Smooth muscle cell (in vitro differentiated cells): Measurements from ENCODE around the gene ASCC3. TPM values are rescaled to one million over a fixed set of nuclear protein-coding genes. Genes with fewer than 3 reads are reported as not detected.

ENCODE experiments used
- DNase-seq: peaks from one replicate; lab custom pipeline; 2025; ENCODE audit not compliant: unreplicated experiment; lab: John Stamatoyannopoulos, UW
- H2AFZ ChIP-seq: fragments of 200-600 bp; sonication (generic); 2 replicates; pipeline ENCODE4 v1.6.0; 2016; ENCODE audit warnings: antibody characterized with exemption, low read depth, mild to moderate bottlenecking
- H3F3A ChIP-seq: fragments of 200-600 bp; sonication (generic); 2 replicates; pipeline ENCODE4 v1.6.0; 2017; ENCODE audit warnings: antibody characterized with exemption, low read depth
- H3K27ac ChIP-seq: fragments of 200-600 bp; sonication (generic); 2 replicates; pipeline ENCODE4 v1.5.1; 2016; ENCODE audit warnings: low read depth, mild to moderate bottlenecking
- H3K27me3 ChIP-seq: fragments of 200-600 bp; sonication (generic); 2 replicates; pipeline ENCODE4 v1.6.1; 2016; ENCODE audit warnings: low read depth, mild to moderate bottlenecking
- H3K36me3 ChIP-seq: fragments of 200-600 bp; sonication (generic); 2 replicates; pipeline ENCODE4 v1.5.1; 2016; ENCODE audit warnings: low read depth
- H3K4me1 ChIP-seq: fragments of 200-600 bp; sonication (generic); 2 replicates; pipeline ENCODE4 v1.5.1; 2016; ENCODE audit warnings: low read depth
- H3K4me2 ChIP-seq: fragments of 200-600 bp; sonication (generic); 2 replicates; pipeline ENCODE4 v1.6.0; 2016; ENCODE audit warnings: mild to moderate bottlenecking
- H3K4me3 ChIP-seq: fragments of 200-600 bp; sonication (generic); 2 replicates; pipeline ENCODE4 v1.5.1; 2016; ENCODE audit warnings: mild to moderate bottlenecking
- H3K79me2 ChIP-seq: fragments of 200-600 bp; sonication (generic); 2 replicates; pipeline ENCODE4 v1.6.0; 2016; ENCODE audit warnings: low read depth, mild to moderate bottlenecking
- H3K9ac ChIP-seq: fragments of 200-600 bp; sonication (generic); 2 replicates; pipeline ENCODE4 v1.6.0; 2016; ENCODE audit warnings: low read depth
- H3K9me3 ChIP-seq: fragments of 200-600 bp; sonication (generic); replicated peaks from 2 replicates; pipeline ENCODE4 v1.5.1; 2016; ENCODE audit warnings: low read depth
- H4K20me1 ChIP-seq: fragments of 200-600 bp; sonication (generic); 2 replicates; pipeline ENCODE4 v1.6.0; 2016; ENCODE audit warnings: low read depth
- WGBS: methylation state at CpG from one replicate; pipeline ENCODE4 v1.1.7; 2016; ENCODE audit warnings: low lambda C conversion rate; 5-methylcytosine and 5-hydroxymethylcytosine counted together
- polyA plus RNA-seq: library from polyadenylated mRNA; unstranded; fragments of >200 nt; fragmentation: Nextera tagmentation; extraction: Ambion mirVana; gene quantifications from 2 replicates; pipeline ENCODE4 v1.2.1, GENCODE V29; 2016
- total RNA-seq: library from RNA; depleted of rRNA; stranded (reverse); fragments of >200 nt; gene quantifications from 2 replicates; pipeline ENCODE4 v1.2.3, GENCODE V29; 2014
- TF ChIP-seq, protein P1 (sequence below): fragments of 200-600 bp; sonication (generic); IDR thresholded peaks from 2 replicates; pipeline ENCODE4 v1.5.1; 2017; ENCODE audit warnings: borderline replicate concordance, mild to moderate bottlenecking, antibody characterized with exemption; ENCODE audit not compliant: insufficient read depth, poor library complexity, severe bottlenecking

Gene ASCC3
- total and polyA plus RNA-seq, 2 experiments from 2014 or later, result 59.0 to 116 TPM

DNA sequence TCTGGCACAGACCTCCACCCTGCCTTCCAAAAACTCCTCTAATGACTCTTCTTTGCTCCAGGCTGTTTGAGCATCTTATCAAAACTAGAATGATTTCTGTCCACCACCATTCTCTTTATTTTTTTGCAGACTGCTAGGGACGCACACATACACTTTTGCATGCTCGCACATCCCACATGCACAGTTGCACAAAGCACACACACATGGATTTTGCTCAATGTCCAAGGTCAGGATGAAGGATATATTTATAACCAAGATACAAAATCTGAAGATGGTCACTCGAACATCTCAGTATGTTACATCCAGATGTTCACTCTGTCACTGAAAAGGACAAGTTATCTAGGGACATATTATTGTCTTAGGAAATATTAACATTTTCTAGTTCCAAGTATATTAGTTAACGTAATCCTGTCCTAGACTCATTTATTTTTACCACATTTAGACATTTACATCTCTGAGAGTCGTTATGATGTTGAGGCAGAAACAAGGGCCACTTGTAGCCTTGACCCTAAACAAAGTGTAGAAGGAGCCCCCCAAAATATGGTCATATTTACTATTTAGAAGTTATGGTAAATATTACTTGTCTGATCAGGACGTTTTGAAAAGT, 413.0 kb downstream of the ASCC3 start:
- WGBS, result 52% methylated on average over 6 of the region's 6 CpGs
- no peak overlapping the region for H3K4me2 ChIP-seq
- no peak overlapping the region for H3K27ac ChIP-seq
- TF ChIP-seq, protein P1, sequence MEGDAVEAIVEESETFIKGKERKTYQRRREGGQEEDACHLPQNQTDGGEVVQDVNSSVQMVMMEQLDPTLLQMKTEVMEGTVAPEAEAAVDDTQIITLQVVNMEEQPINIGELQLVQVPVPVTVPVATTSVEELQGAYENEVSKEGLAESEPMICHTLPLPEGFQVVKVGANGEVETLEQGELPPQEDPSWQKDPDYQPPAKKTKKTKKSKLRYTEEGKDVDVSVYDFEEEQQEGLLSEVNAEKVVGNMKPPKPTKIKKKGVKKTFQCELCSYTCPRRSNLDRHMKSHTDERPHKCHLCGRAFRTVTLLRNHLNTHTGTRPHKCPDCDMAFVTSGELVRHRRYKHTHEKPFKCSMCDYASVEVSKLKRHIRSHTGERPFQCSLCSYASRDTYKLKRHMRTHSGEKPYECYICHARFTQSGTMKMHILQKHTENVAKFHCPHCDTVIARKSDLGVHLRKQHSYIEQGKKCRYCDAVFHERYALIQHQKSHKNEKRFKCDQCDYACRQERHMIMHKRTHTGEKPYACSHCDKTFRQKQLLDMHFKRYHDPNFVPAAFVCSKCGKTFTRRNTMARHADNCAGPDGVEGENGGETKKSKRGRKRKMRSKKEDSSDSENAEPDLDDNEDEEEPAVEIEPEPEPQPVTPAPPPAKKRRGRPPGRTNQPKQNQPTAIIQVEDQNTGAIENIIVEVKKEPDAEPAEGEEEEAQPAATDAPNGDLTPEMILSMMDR, result no peak
- H3K79me2 ChIP-seq, result no peaks in the 10 kb centered on the region
- H4K20me1 ChIP-seq, result no peaks in the 10 kb centered on the region
- H3K36me3 ChIP-seq, result no peaks in the 10 kb centered on the region
- H2AFZ ChIP-seq, result no peak overlapping the region
- no peak for DNase-seq
- peaks cover 22% of the 10 kb centered on the region for H3K4me1 ChIP-seq
- H3K27me3 ChIP-seq, result peaks cover 100% of the 10 kb centered on the region
- H3K9ac ChIP-seq, result no peak overlapping the region
- H3K4me3 ChIP-seq, result no peak overlapping the region
- no peaks in the 10 kb centered on the region for H3F3A ChIP-seq
- H3K9me3 ChIP-seq, result no peaks in the 10 kb centered on the region

DNA sequence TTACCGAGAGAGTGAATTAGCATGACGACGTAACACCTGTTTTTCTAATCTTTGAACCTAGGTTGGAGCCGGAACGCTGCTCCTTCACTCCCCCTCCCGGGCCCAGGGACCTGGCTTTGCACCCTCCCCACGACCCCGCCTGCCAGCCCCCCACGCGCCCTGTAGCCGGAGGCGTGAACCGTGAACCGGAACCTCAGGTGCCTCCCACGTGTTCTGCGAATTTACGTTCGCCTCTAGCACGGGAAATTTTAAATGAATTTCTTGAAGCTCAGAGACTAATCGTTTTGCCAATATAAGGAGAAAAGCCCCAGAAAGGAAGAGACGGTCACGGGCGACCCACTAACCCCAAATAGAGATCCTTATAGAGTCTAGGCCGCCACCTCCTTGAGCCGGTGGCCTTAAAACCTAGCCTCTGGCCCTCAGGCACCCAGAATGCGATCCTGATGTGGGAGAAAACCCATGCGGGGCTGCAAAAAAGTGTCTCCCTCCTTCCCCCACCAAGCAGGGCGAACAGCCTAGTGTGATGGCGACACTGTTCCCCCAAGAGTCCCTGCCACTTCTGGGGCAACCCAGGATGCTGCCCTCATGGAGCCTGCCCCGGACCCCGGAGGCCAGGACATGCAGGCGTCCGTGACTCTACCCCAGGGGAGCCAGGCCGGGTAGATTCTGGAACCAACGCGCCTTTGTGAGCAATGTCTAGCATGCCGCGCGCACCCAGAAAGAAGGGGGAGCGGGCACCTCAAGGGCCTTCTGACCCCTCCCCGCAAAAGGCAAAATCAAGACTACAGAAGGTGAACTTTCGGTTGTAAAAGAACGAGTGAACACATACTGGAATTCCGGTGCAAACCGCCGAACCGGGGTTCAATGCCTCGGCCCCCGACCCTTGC, 413.8 kb downstream of the ASCC3 start:
- H3K79me2 ChIP-seq, result no peaks in the 10 kb centered on the region
- H3K27me3 ChIP-seq, result peaks cover 100% of the 10 kb centered on the region
- WGBS, result 8% methylated on average over 49 of the region's 49 CpGs

DNA sequence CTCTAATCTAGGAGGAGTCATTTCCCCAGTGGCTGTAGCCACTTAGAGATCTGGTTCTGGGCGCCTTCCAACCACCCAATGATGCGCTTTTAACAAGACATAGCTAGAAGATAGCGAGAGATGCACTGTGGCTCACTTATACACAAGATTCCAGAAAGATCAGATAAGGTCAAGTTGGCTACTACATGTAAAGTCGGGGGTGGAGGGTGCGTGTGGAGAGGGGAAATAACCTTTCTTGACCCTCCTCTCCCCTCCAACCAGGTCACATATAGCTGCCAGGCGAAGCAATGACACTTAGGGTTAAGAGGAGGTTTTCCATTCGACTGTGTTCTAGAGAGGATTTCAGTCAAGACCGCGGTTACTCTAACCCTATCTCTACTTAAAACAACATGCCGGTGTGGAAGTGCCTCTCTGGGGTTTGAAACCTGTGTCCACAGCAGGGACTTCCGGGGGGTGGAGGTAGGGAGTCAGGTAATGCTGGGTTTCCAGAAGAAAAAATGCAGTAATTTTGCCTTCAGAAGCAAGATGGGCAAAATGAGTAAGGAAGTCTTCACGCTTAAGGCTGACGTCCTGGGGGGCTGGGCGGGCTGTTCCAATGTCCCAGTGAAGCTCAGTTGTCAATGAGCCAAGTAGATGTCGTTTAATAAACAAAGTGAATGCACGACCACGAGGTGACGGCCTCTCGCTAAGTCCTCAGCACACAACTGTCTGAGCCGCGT, 414.6 kb downstream of the ASCC3 start:
- Histone ChIP-seq H3K4me1 (peaks cover 22% of the 10 kb centered on the region), H4K20me1 (no peaks in the 10 kb centered on the region), H3F3A (no peaks in the 10 kb centered on the region), H3K9ac (no peak overlapping the region), H2AFZ (no peak overlapping the region), H3K36me3 (no peaks in the 10 kb centered on the region), H3K79me2 (no peaks in the 10 kb centered on the region), H3K27me3 (peaks cover 100% of the 10 kb centered on the region), H3K4me3 (no peak overlapping the region), H3K4me2 (no peak overlapping the region), H3K9me3 (no peaks in the 10 kb centered on the region), H3K27ac (no peak overlapping the region)
- no peak for DNase-seq
- WGBS, result 3% methylated on average over 21 of the region's 21 CpGs
- TF ChIP-seq, protein P1, result no peak

More for the DNA sequence above, 413.8 kb downstream of the ASCC3 start:
- Histone ChIP-seq H3F3A (no peaks in the 10 kb centered on the region), H4K20me1 (no peaks in the 10 kb centered on the region), H3K9me3 (no peaks in the 10 kb centered on the region), H3K4me1 (peaks cover 22% of the 10 kb centered on the region), H3K4me2 (no peak overlapping the region), H3K27ac (no peak overlapping the region), H3K9ac (no peak overlapping the region), H3K36me3 (no peaks in the 10 kb centered on the region), H2AFZ (no peak overlapping the region), H3K4me3 (no peak overlapping the region)
- DNase-seq, result no peak
- TF ChIP-seq, protein P1, result no peak
